PC-3 (cell line): ENCODE measurements around the gene GIMAP2.

Experiments used
- CTCF ChIP-seq: fragments of 300-600 bp; sonication (generic); conservative IDR thresholded peaks from 2 replicates; pipeline ENCODE4 v1.5.1; 2017; ENCODE audit warnings: antibody characterized with exemption, low read depth, mild to moderate bottlenecking, low read length
- EZH2 ChIP-seq: fragments of 300-600 bp; sonication (generic); IDR thresholded peaks from one replicate; pipeline ENCODE4 v1.6.1; 2017; ENCODE audit warnings: antibody characterized with exemption, mild to moderate bottlenecking, low read length; ENCODE audit not compliant: unreplicated experiment
- EZH2phosphoT487 ChIP-seq: fragments of 300-600 bp; sonication (generic); IDR thresholded peaks from 2 replicates; pipeline ENCODE4 v1.6.1; 2018; ENCODE audit warnings: mild to moderate bottlenecking, antibody characterized with exemption, low read length, borderline replicate concordance

- TF ChIP-seq CTCF: no peak
- TF ChIP-seq EZH2phosphoT487: no peak
- TF ChIP-seq EZH2: no peak
Observed at GRCh38 chr7:150663802-150664494, 21.6 kb upstream of the GIMAP2 start.
